GM19025 (cell line): ENCODE measurements around the gene STX18.
A peak's percentile ranks its signal among the peaks of the same experiment; 100 is the strongest.

Experiments
- ATAC-seq: cut with Tn5 transposase; IDR thresholded peaks from one replicate; pipeline ENCODE4 v1.9.1; 2021; ENCODE audit warnings: mild to moderate bottlenecking, low read depth, moderate library complexity; ENCODE audit not compliant: unreplicated experiment

STX18 gene

GRCh38 chr4:4455210-4455865 lies 86.5 kb downstream of the STX18 start:
- peak; percentile 90 for ATAC-seq

GRCh38 chr4:4446434-4446833 lies 95.4 kb downstream of the STX18 start:
- no peak for ATAC-seq

GRCh38 chr4:4443821-4444220 lies 98.0 kb downstream of the STX18 start:
- ATAC-seq = no peak

- no peak for ATAC-seq
Observed at GRCh38 chr4:4440333-4441061, 101.4 kb downstream of the STX18 start.

GRCh38 chr4:4439782-4440181 lies 102.1 kb downstream of the STX18 start:
- no peak for ATAC-seq

- ATAC-seq = no peak
Observed at GRCh38 chr4:4438891-4439290, 103.0 kb downstream of the STX18 start.

- no peak for ATAC-seq
Observed at GRCh38 chr4:4437798-4438470, 103.9 kb downstream of the STX18 start.

- ATAC-seq = no peak
Observed at GRCh38 chr4:4436244-4436823, 105.5 kb downstream of the STX18 start.

- ATAC-seq = no peak
Observed at GRCh38 chr4:4433941-4434340, 107.9 kb downstream of the STX18 start.

GRCh38 chr4:4432341-4433125 lies 109.3 kb downstream of the STX18 start:
- no peak for ATAC-seq

GRCh38 chr4:4430492-4431195 lies 111.2 kb downstream of the STX18 start:
- ATAC-seq = no peak

GRCh38 chr4:4428966-4429875 lies 112.6 kb downstream of the STX18 start:
- no peak for ATAC-seq

- ATAC-seq = no peak
Observed at GRCh38 chr4:4427886-4428285, 114.0 kb downstream of the STX18 start.

- ATAC-seq = no peak
Observed at GRCh38 chr4:4427121-4427870, 114.6 kb downstream of the STX18 start.

GRCh38 chr4:4426511-4427120 lies 115.2 kb downstream of the STX18 start:
- no peak for ATAC-seq

- no peak for ATAC-seq
Observed at GRCh38 chr4:4425696-4426095, 116.2 kb downstream of the STX18 start.

GRCh38 chr4:4425119-4425690 lies 116.6 kb downstream of the STX18 start:
- no peak for ATAC-seq
